ENCODE measurements around the gene CKS2.
"Not testable (repeated sequence)": the region's sequence is repeated elsewhere in the genome, so short reads cannot be mapped to it uniquely, and the experiment has no call there.

CKS2 gene

DNA sequence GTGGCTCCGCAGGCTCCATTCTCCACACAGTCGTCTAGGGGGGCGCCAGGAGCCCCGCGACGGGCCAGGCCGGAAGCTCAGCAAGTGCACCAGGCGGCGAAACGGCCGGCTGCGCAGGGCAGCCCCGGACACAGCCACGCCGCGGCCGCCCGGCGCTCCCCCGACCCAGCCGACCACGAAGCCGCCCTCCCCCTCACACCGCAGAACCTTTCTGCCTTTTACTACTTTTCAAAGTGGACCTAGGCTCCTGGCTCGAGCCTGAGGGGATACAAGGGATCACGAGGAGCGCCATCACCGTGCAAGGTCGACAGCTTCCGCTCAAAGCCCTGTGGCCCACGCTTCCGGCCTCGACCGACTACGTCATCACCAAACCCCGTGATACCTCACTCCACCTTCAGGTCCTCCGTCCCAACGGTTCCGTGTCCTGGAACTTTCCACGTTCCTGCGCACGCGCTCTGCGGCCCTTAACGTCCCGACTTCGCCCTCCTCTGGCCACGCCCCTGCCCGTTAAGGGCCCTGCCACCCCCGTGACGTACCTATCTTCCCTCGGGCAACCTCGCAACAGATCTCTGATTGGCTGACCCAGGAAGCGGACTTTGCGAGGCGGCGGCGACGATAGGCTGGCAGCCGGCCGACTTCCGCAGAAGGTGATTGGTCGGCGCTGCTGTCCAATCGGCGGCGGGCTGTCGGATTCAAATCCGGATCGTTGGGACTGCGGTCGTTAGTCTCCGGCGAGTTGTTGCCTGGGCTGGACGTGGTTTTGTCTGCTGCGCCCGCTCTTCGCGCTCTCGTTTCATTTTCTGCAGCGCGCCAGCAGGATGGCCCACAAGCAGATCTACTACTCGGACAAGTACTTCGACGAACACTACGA lies at the start of gene CKS2:
Gene CKS2 (plus strand): TSS at position 721 of the 871 bp plus-strand sequence. CDS start 98 bp downstream, at position 819.
- DNase-seq (ENCODE audit: low read depth): peak; percentile 100
- H3K4me3 ChIP-seq (ENCODE audit: low read depth, low read length): peak within 1 kb of the TSS; percentile 94
- TF ChIP-seq, protein P1, sequence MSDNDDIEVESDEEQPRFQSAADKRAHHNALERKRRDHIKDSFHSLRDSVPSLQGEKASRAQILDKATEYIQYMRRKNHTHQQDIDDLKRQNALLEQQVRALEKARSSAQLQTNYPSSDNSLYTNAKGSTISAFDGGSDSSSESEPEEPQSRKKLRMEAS (IDR thresholded peaks at IDR 0.05; ENCODE audit: low read depth, low read length): peak; percentile 90
- TF ChIP-seq MYC (IDR thresholded peaks at IDR 0.05; ENCODE audit: low read depth, low read length) (peak; percentile 95), POLR2A (IDR thresholded peaks at IDR 0.05; ENCODE audit: extremely low read depth, insufficient read length) (peak; percentile 99)
- TF ChIP-seq, protein P2, sequence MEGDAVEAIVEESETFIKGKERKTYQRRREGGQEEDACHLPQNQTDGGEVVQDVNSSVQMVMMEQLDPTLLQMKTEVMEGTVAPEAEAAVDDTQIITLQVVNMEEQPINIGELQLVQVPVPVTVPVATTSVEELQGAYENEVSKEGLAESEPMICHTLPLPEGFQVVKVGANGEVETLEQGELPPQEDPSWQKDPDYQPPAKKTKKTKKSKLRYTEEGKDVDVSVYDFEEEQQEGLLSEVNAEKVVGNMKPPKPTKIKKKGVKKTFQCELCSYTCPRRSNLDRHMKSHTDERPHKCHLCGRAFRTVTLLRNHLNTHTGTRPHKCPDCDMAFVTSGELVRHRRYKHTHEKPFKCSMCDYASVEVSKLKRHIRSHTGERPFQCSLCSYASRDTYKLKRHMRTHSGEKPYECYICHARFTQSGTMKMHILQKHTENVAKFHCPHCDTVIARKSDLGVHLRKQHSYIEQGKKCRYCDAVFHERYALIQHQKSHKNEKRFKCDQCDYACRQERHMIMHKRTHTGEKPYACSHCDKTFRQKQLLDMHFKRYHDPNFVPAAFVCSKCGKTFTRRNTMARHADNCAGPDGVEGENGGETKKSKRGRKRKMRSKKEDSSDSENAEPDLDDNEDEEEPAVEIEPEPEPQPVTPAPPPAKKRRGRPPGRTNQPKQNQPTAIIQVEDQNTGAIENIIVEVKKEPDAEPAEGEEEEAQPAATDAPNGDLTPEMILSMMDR (IDR thresholded peaks at IDR 0.05; ENCODE audit: low read depth, low read length): no peak

DNA sequence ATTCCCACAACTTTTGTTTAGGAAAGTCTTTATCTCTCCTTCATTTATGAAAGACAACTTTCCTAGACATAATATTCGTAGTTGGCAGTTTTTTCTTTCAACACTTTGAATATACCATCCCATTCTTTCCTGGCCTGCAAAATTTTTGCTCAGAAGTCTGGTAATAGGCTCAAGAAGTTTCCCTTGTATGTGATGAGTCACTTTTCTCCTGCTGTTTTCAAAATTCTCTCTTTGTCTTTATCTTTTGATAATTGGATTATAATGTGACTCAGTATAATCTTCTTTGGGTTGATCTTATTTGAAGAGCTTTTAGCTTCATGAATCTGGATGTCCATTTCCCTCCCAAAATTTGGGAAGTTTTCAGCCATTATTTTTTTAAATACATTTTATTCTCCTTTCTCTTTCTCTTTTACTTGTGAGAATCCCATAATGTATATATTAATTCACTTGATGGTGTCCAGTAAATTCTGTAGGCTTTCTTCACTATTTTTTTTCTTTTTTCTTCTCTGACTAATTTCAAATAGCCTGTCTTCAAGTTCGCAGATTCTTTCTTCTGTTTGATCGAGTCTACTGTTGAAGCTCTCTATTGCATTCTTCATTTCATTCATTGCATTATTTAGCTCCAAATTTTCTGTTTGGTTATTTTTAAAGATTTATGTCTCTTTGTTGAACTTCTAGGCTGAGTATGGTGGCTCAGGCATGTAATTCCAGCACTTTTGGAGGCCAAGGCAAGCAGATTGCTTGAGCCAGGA lies 37.3 kb upstream of the CKS2 start:
- H3K4me3 ChIP-seq (ENCODE audit: low read depth, low read length): no peak overlapping the region
- TF ChIP-seq, protein P2 (IDR thresholded peaks at IDR 0.05; ENCODE audit: low read depth, low read length): no peak
- TF ChIP-seq POLR2A (IDR thresholded peaks at IDR 0.05; ENCODE audit: extremely low read depth, insufficient read length): no peak
- no peak for TF ChIP-seq MYC (IDR thresholded peaks at IDR 0.05; ENCODE audit: low read depth, low read length)
- TF ChIP-seq, protein P1 (IDR thresholded peaks at IDR 0.05; ENCODE audit: low read depth, low read length): no peak
- DNase-seq (ENCODE audit: low read depth): no peak

DNA sequence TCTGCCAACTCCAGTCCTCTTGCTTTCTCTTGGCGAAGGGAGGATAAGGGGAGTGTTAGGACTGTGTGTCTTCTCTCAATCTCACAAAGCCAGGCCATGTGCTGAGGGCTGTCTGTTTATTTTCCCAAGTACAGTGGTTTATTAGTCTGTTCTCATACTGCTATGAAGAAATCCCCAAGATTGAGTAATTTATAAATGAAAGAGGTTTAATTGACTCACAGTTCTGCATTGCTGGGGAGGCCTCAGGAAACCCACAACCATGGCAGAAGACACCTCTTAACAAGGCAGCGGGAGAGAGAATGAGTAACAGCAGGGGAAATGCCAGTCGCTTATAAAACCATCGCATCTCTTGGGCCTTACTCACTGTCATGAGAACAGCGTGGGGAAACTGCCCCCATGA lies 36.2 kb upstream of the CKS2 start:
- TF ChIP-seq, protein P2 (IDR thresholded peaks at IDR 0.05; ENCODE audit: low read depth, low read length): no peak
- TF ChIP-seq, protein P1 (IDR thresholded peaks at IDR 0.05; ENCODE audit: low read depth, low read length): no peak
- TF ChIP-seq MYC (IDR thresholded peaks at IDR 0.05; ENCODE audit: low read depth, low read length) (no peak), POLR2A (IDR thresholded peaks at IDR 0.05; ENCODE audit: extremely low read depth, insufficient read length) (no peak)
- H3K4me3 ChIP-seq (ENCODE audit: low read depth, low read length): no peak overlapping the region
- peak; percentile 68 for DNase-seq (ENCODE audit: low read depth)

DNA sequence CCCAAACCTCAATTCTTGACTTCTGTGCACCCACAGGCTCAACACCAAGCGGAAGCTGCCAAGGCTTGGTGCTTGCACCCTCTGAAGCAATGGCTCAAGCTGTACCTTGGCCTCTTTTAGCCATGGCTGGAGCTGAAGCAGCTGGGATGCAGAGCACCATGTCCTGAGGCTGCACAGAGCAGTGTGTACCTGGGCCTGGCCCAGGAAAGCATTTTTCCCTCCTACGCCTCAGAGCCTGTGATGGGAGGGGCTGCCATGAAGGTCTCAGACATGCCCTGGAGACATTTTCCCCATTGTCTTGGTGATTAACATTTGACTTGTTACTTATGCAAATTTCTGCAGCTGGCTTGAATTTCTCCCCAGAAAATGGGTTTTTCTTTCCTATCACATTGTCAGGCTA lies 35.0 kb upstream of the CKS2 start:
- not testable (repeated sequence) for DNase-seq (ENCODE audit: low read depth); H3K4me3 ChIP-seq (ENCODE audit: low read depth, low read length)

DNA sequence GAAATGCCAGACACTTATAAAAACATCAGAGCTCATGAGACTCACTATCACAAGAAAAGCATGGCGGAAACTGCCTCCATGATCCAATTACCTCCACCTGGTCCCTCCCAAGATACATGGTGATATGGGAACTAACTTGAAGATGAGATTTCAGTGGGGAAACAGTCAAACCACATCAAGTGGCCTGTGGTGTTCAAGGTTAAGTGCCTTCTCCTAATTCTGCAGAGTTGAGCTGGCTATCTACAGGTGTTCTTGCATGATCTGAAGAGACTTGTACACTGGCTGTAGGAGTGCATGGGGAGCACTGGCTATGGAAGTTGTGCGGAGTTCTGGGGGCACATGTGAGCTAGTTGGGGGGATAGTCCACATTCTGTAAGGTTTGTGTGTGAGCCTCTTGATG lies 34.0 kb upstream of the CKS2 start:
- DNase-seq (ENCODE audit: low read depth): no peak
- H3K4me3 ChIP-seq (ENCODE audit: low read depth, low read length): no peak overlapping the region
- no peak for TF ChIP-seq MYC (IDR thresholded peaks at IDR 0.05; ENCODE audit: low read depth, low read length)
- TF ChIP-seq, protein P2 (IDR thresholded peaks at IDR 0.05; ENCODE audit: low read depth, low read length): no peak
- TF ChIP-seq, protein P1 (IDR thresholded peaks at IDR 0.05; ENCODE audit: low read depth, low read length): no peak
- no peak for TF ChIP-seq POLR2A (IDR thresholded peaks at IDR 0.05; ENCODE audit: extremely low read depth, insufficient read length)

DNA sequence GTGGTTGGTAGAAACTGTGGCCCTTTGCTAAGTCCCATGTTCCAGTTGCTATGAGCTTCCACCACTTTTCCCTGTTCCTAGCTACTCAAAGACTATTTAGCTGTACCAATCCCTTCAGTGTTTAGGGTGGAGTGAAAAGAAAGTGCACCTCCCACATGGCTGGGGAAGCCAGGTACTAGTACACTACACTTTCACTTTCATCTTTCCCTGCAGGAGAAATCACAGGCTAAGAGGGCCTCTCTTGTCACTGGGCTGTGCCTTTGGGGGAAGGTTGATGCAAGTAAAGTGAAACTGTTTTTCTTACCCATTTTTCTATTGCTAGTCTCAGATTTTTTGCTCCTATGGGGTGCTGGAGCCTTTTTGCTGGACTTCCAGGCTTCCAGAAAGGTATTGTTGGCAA lies 33.5 kb upstream of the CKS2 start:
- no peak overlapping the region for H3K4me3 ChIP-seq (ENCODE audit: low read depth, low read length)
- no peak for DNase-seq (ENCODE audit: low read depth)
- TF ChIP-seq, protein P1 (IDR thresholded peaks at IDR 0.05; ENCODE audit: low read depth, low read length): no peak
- TF ChIP-seq MYC (IDR thresholded peaks at IDR 0.05; ENCODE audit: low read depth, low read length) (no peak), POLR2A (IDR thresholded peaks at IDR 0.05; ENCODE audit: extremely low read depth, insufficient read length) (no peak)
- TF ChIP-seq, protein P2 (IDR thresholded peaks at IDR 0.05; ENCODE audit: low read depth, low read length): no peak
